Measurements from ENCODE around the gene SLC7A6OS. TPM values are rescaled to one million over a fixed set of nuclear protein-coding genes. Genes with fewer than 3 reads are reported as not detected.

SLC7A6OS gene
- total RNA-seq, 1 experiment from 2014 or later: 24.5 TPM

- WGBS (ENCODE audit: extremely low coverage, insufficient read length, low lambda C conversion rate): no CpG with 5 or more reads among the region's 13 CpGs
- H4K20me1 ChIP-seq (ENCODE audit: control insufficient read depth, insufficient read depth, insufficient read length): no peaks in the 10 kb centered on the region
- H2BK12ac ChIP-seq (ENCODE audit: insufficient read length, low read depth, low read length): no peak overlapping the region
- no peak overlapping the region for H3K4ac ChIP-seq (ENCODE audit: low read depth, low read length)
- no peak overlapping the region for H3K27ac Mint-ChIP-seq
- H2BK20ac ChIP-seq (ENCODE audit: low read depth, low read length, poor library complexity, severe bottlenecking): no peak overlapping the region
- peaks cover 7 to 33% (median 27%) of the 10 kb centered on the region in 3 experiments; a peak in 6 of 7 replicates for H3K36me3 Mint-ChIP-seq (ENCODE audit: insufficient read depth in 1 of 3, low read depth in 3 of 3)
- H3K79me2 ChIP-seq (ENCODE audit: insufficient read depth, low read length): no peaks in the 10 kb centered on the region
- H3K56ac ChIP-seq (ENCODE audit: insufficient read length, low read depth, low read length): no peak overlapping the region
- no peak overlapping the region for H3K14ac ChIP-seq (ENCODE audit: insufficient read depth, low read length)
- no peaks in the 10 kb centered on the region; the same call in 1 of the 2 replicates for H3K27me3 Mint-ChIP-seq (ENCODE audit: low read depth)
- no peak overlapping the region for H2AFZ ChIP-seq (ENCODE audit: low read length)
- no peaks in the 10 kb centered on the region for H3K79me1 ChIP-seq (ENCODE audit: insufficient read depth, low read depth, low read length, poor library complexity, severe bottlenecking)
- no peak for DNase-seq
- no peaks in the 10 kb centered on the region for H3K9me3 ChIP-seq (ENCODE audit: control insufficient read depth, low read depth, low read length)
- no peak overlapping the region for H2BK120ac ChIP-seq (ENCODE audit: low read depth, low read length, poor library complexity, severe bottlenecking)
- H4K8ac ChIP-seq (replicated peaks; ENCODE audit: insufficient read length, low read depth, low read length): no peak overlapping the region
- H2AK5ac ChIP-seq (ENCODE audit: insufficient read length, low read length): no peak overlapping the region
- H3K4me1 ChIP-seq (ENCODE audit: insufficient read depth, low read length): no peaks in the 10 kb centered on the region
- H3K9me3 Mint-ChIP-seq: no peaks in the 10 kb centered on the region
- H2BK15ac ChIP-seq (ENCODE audit: low read depth, low read length): no peak overlapping the region
- H3K4me1 Mint-ChIP-seq: peaks cover 4 to 11% of the 10 kb centered on the region in 2 experiments
- H3K18ac ChIP-seq (ENCODE audit: insufficient read length, low read depth, low read length): no peak overlapping the region
- no peak overlapping the region for H3K4me2 ChIP-seq (ENCODE audit: insufficient read depth, insufficient read length, low read length)
- no peaks in the 10 kb centered on the region for H3K23me2 ChIP-seq (ENCODE audit: insufficient read length, low read depth, low read length, poor library complexity, severe bottlenecking)
- H3K27me3 ChIP-seq (ENCODE audit: insufficient read depth, low read length): no peaks in the 10 kb centered on the region
- no peak overlapping the region for H2BK5ac ChIP-seq (ENCODE audit: insufficient read length, low read length)
- H3K23ac ChIP-seq (ENCODE audit: insufficient read length, low read depth, low read length): no peak overlapping the region
- no peak overlapping the region for H3K27ac ChIP-seq (ENCODE audit: insufficient read length, low read depth, low read length)
- no peak overlapping the region for H3T11ph ChIP-seq (ENCODE audit: low read length)
- H4K5ac ChIP-seq (ENCODE audit: insufficient read length, low read depth, low read length): no peak overlapping the region
- H4K91ac ChIP-seq (ENCODE audit: insufficient read length, low read depth, low read length): no peak overlapping the region
- H3K9ac ChIP-seq (ENCODE audit: extremely low read depth, insufficient read length, low read length): no peak overlapping the region
- TF ChIP-seq CTCF (conservative IDR thresholded peaks at IDR 0.05): no peak
- H3K4me3 Mint-ChIP-seq: no peak overlapping the region
These were observed 48.2 kb upstream of the SLC7A6OS start for GRCh38 chr16:68358951-68359350.
